Measurements from ENCODE around the gene SOBP. TPM values are rescaled to one million over a fixed set of nuclear protein-coding genes. Genes with fewer than 3 reads are reported as not detected.

Gene SOBP
- total and polyA plus RNA-seq, 7 experiments from 2014 or later = 0.08 to 0.15 TPM; not detected in 5

- Mint-ChIP-seq H3K27me3 (peaks cover 23 to 47% (median 30%) of the 10 kb centered on the region in 5 donors), H3K9me3 (no peaks in the 10 kb centered on the region), H3K27ac (no peak overlapping the region), H3K4me3 (no peak overlapping the region), H3K36me3 (no peaks in the 10 kb centered on the region), H3K4me1 (no peaks in the 10 kb centered on the region)
- CTCF ChIA-PET = no interaction called here
- no peaks in the 10 kb centered on the region for H3K36me3 ChIP-seq (ENCODE audit: control insufficient read depth in 2 of 3, insufficient read depth in 3 of 3, low read length in 3 of 3)
- no peak for DNase-seq
- intact Hi-C loops (cut with micrococcal nuclease) = no loop called here
- ATAC-seq = no peak
- no peaks in the 10 kb centered on the region for H3K4me1 ChIP-seq (ENCODE audit: control insufficient read depth in 2 of 2, insufficient read depth in 2 of 2, low read length in 2 of 2)
- no peak overlapping the region for H3K27ac ChIP-seq (ENCODE audit: low read depth, low read length)
- no peaks in the 10 kb centered on the region for H3K27me3 ChIP-seq (ENCODE audit: control insufficient read depth in 2 of 2, insufficient read depth in 2 of 2, low read length in 2 of 2)
- POLR2A ChIA-PET = no interaction called here
- H3K9me3 ChIP-seq (ENCODE audit: control insufficient read depth in 2 of 3, low read length in 3 of 3) = no peaks in the 10 kb centered on the region
- H3K4me3 ChIP-seq (ENCODE audit: low read length) = no peak overlapping the region
Measured at GRCh38 chr6:107539849-107540464, 50.0 kb downstream of the SOBP start.

GRCh38 chr6:107540465-107540857 is 50.5 kb downstream of the SOBP start:
- ATAC-seq = no peak
- peaks cover 23 to 52% (median 34%) of the 10 kb centered on the region in 5 donors for H3K27me3 Mint-ChIP-seq
- CTCF ChIA-PET = no interaction called here

GRCh38 chr6:107542192-107542668 is 52.3 kb downstream of the SOBP start:
- Histone ChIP-seq H3K27me3 (ENCODE audit: control insufficient read depth in 2 of 2, insufficient read depth in 2 of 2, low read length in 2 of 2) (no peaks in the 10 kb centered on the region), H3K27ac (ENCODE audit: low read depth, low read length) (no peak overlapping the region), H3K4me3 (ENCODE audit: low read length) (no peak overlapping the region), H3K36me3 (ENCODE audit: control insufficient read depth in 2 of 3, insufficient read depth in 3 of 3, low read length in 3 of 3) (no peaks in the 10 kb centered on the region), H3K4me1 (ENCODE audit: control insufficient read depth in 2 of 2, insufficient read depth in 2 of 2, low read length in 2 of 2) (no peaks in the 10 kb centered on the region), H3K9me3 (ENCODE audit: control insufficient read depth in 2 of 3, low read length in 3 of 3) (no peaks in the 10 kb centered on the region)
- ATAC-seq (no peak), DNase-seq (no peak)
- Mint-ChIP-seq H3K4me3 (no peak overlapping the region), H3K27ac (no peak overlapping the region), H3K4me1 (no peaks in the 10 kb centered on the region), H3K36me3 (no peaks in the 10 kb centered on the region), H3K27me3 (peaks cover 23 to 49% (median 32%) of the 10 kb centered on the region in 5 donors), H3K9me3 (no peaks in the 10 kb centered on the region)
- intact Hi-C loops (cut with micrococcal nuclease) = no loop called here
- CTCF ChIA-PET = no interaction called here
- POLR2A ChIA-PET = no interaction called here

More at GRCh38 chr6:107540465-107540857, 50.5 kb downstream of the SOBP start:
- Mint-ChIP-seq H3K4me3 (no peak overlapping the region), H3K27ac (no peak overlapping the region), H3K9me3 (no peaks in the 10 kb centered on the region), H3K4me1 (no peaks in the 10 kb centered on the region), H3K36me3 (no peaks in the 10 kb centered on the region)
- POLR2A ChIA-PET = no interaction called here
- Histone ChIP-seq H3K4me1 (ENCODE audit: control insufficient read depth in 2 of 2, insufficient read depth in 2 of 2, low read length in 2 of 2) (no peaks in the 10 kb centered on the region), H3K27ac (ENCODE audit: low read depth, low read length) (no peak overlapping the region), H3K27me3 (ENCODE audit: control insufficient read depth in 2 of 2, insufficient read depth in 2 of 2, low read length in 2 of 2) (no peaks in the 10 kb centered on the region), H3K4me3 (ENCODE audit: low read length) (no peak overlapping the region), H3K9me3 (ENCODE audit: control insufficient read depth in 2 of 3, low read length in 3 of 3) (no peaks in the 10 kb centered on the region), H3K36me3 (ENCODE audit: control insufficient read depth in 2 of 3, insufficient read depth in 3 of 3, low read length in 3 of 3) (no peaks in the 10 kb centered on the region)
- no peak for DNase-seq
- intact Hi-C loops (cut with micrococcal nuclease) = no loop called here

- Histone ChIP-seq H3K4me1 (ENCODE audit: control insufficient read depth in 2 of 2, insufficient read depth in 2 of 2, low read length in 2 of 2) (no peaks in the 10 kb centered on the region), H3K36me3 (ENCODE audit: control insufficient read depth in 2 of 3, insufficient read depth in 3 of 3, low read length in 3 of 3) (no peaks in the 10 kb centered on the region), H3K27ac (ENCODE audit: low read depth, low read length) (no peak overlapping the region), H3K4me3 (ENCODE audit: low read length) (no peak overlapping the region), H3K27me3 (ENCODE audit: control insufficient read depth in 2 of 2, insufficient read depth in 2 of 2, low read length in 2 of 2) (no peaks in the 10 kb centered on the region), H3K9me3 (ENCODE audit: control insufficient read depth in 2 of 3, low read length in 3 of 3) (no peaks in the 10 kb centered on the region)
- Mint-ChIP-seq H3K27ac (no peak overlapping the region), H3K9me3 (no peaks in the 10 kb centered on the region), H3K4me1 (no peaks in the 10 kb centered on the region), H3K27me3 (peaks cover 23 to 46% (median 32%) of the 10 kb centered on the region in 5 donors), H3K4me3 (no peak overlapping the region), H3K36me3 (no peaks in the 10 kb centered on the region)
- CTCF ChIA-PET = interaction anchor here (0.5 kb wide), 1 partner anchor 988 kb away, joined by 3 read pairs; no protein-coding TSS in a partner anchor
- ATAC-seq (no peak), DNase-seq (no peak)
- intact Hi-C loops (cut with micrococcal nuclease) = no loop called here
- POLR2A ChIA-PET = no interaction called here
Measured at GRCh38 chr6:107543088-107543487, 53.2 kb downstream of the SOBP start.

GRCh38 chr6:107543567-107543966 is 53.6 kb downstream of the SOBP start:
- H3K36me3 Mint-ChIP-seq = no peaks in the 10 kb centered on the region
- ChIA-PET CTCF (no interaction called here), POLR2A (no interaction called here)
- peaks cover 20 to 44% (median 32%) of the 10 kb centered on the region in 5 donors for H3K27me3 Mint-ChIP-seq
- Histone ChIP-seq H3K27ac (ENCODE audit: low read depth, low read length) (no peak overlapping the region), H3K27me3 (ENCODE audit: control insufficient read depth in 2 of 2, insufficient read depth in 2 of 2, low read length in 2 of 2) (no peaks in the 10 kb centered on the region), H3K4me3 (ENCODE audit: low read length) (no peak overlapping the region), H3K36me3 (ENCODE audit: control insufficient read depth in 2 of 3, insufficient read depth in 3 of 3, low read length in 3 of 3) (no peaks in the 10 kb centered on the region), H3K4me1 (ENCODE audit: control insufficient read depth in 2 of 2, insufficient read depth in 2 of 2, low read length in 2 of 2) (no peaks in the 10 kb centered on the region), H3K9me3 (ENCODE audit: control insufficient read depth in 2 of 3, low read length in 3 of 3) (no peaks in the 10 kb centered on the region)
- ATAC-seq = no peak
- no peak overlapping the region for H3K27ac Mint-ChIP-seq
- intact Hi-C loops (cut with micrococcal nuclease) = no loop called here
- H3K9me3 Mint-ChIP-seq = no peaks in the 10 kb centered on the region
- H3K4me1 Mint-ChIP-seq = no peaks in the 10 kb centered on the region
- DNase-seq = no peak
- H3K4me3 Mint-ChIP-seq = no peak overlapping the region

GRCh38 chr6:107545763-107546162 is 55.8 kb downstream of the SOBP start:
- Histone ChIP-seq H3K4me1 (ENCODE audit: control insufficient read depth in 2 of 2, insufficient read depth in 2 of 2, low read length in 2 of 2) (no peaks in the 10 kb centered on the region), H3K9me3 (ENCODE audit: control insufficient read depth in 2 of 3, low read length in 3 of 3) (no peaks in the 10 kb centered on the region), H3K27me3 (ENCODE audit: control insufficient read depth in 2 of 2, insufficient read depth in 2 of 2, low read length in 2 of 2) (no peaks in the 10 kb centered on the region), H3K36me3 (ENCODE audit: control insufficient read depth in 2 of 3, insufficient read depth in 3 of 3, low read length in 3 of 3) (no peaks in the 10 kb centered on the region), H3K4me3 (ENCODE audit: low read length) (no peak overlapping the region), H3K27ac (ENCODE audit: low read depth, low read length) (no peak overlapping the region)
- ATAC-seq = no peak
- H3K27me3 Mint-ChIP-seq = peaks cover 10 to 26% (median 21%) of the 10 kb centered on the region in 5 donors
- no peak overlapping the region for H3K27ac Mint-ChIP-seq
- intact Hi-C loops (cut with micrococcal nuclease) = no loop called here
- ChIA-PET POLR2A (no interaction called here), CTCF (no interaction called here)
- DNase-seq = no peak
- no peaks in the 10 kb centered on the region for H3K36me3 Mint-ChIP-seq
- H3K4me3 Mint-ChIP-seq = no peak overlapping the region
- no peaks in the 10 kb centered on the region for H3K4me1 Mint-ChIP-seq
- H3K9me3 Mint-ChIP-seq = no peaks in the 10 kb centered on the region

- intact Hi-C loops (cut with micrococcal nuclease) = no loop called here
- peaks cover 10 to 26% (median 20%) of the 10 kb centered on the region in 5 donors for H3K27me3 Mint-ChIP-seq
Measured at GRCh38 chr6:107546691-107547450, 57.0 kb downstream of the SOBP start.

More at GRCh38 chr6:107546691-107547450, 57.0 kb downstream of the SOBP start:
- Mint-ChIP-seq H3K36me3 (no peaks in the 10 kb centered on the region), H3K4me1 (no peaks in the 10 kb centered on the region), H3K4me3 (no peak overlapping the region), H3K9me3 (no peaks in the 10 kb centered on the region), H3K27ac (no peak overlapping the region)
- H3K4me3 ChIP-seq (ENCODE audit: low read length) = no peak overlapping the region
- H3K4me1 ChIP-seq (ENCODE audit: control insufficient read depth in 2 of 2, insufficient read depth in 2 of 2, low read length in 2 of 2) = no peaks in the 10 kb centered on the region
- DNase-seq (no peak), ATAC-seq (no peak)
- no peaks in the 10 kb centered on the region for H3K27me3 ChIP-seq (ENCODE audit: control insufficient read depth in 2 of 2, insufficient read depth in 2 of 2, low read length in 2 of 2)
- H3K36me3 ChIP-seq (ENCODE audit: control insufficient read depth in 2 of 3, insufficient read depth in 3 of 3, low read length in 3 of 3) = no peaks in the 10 kb centered on the region
- H3K27ac ChIP-seq (ENCODE audit: low read depth, low read length) = no peak overlapping the region
- POLR2A ChIA-PET = no interaction called here
- no peaks in the 10 kb centered on the region for H3K9me3 ChIP-seq (ENCODE audit: control insufficient read depth in 2 of 3, low read length in 3 of 3)
- CTCF ChIA-PET = no interaction called here
